ENCODE measurements around the gene SH2B2. TPM values are rescaled to one million over a fixed set of nuclear protein-coding genes. Genes with fewer than 3 reads are reported as not detected.

The SH2B2 gene
- polyA plus RNA-seq, 1 experiment, result 0.52 TPM

DNA sequence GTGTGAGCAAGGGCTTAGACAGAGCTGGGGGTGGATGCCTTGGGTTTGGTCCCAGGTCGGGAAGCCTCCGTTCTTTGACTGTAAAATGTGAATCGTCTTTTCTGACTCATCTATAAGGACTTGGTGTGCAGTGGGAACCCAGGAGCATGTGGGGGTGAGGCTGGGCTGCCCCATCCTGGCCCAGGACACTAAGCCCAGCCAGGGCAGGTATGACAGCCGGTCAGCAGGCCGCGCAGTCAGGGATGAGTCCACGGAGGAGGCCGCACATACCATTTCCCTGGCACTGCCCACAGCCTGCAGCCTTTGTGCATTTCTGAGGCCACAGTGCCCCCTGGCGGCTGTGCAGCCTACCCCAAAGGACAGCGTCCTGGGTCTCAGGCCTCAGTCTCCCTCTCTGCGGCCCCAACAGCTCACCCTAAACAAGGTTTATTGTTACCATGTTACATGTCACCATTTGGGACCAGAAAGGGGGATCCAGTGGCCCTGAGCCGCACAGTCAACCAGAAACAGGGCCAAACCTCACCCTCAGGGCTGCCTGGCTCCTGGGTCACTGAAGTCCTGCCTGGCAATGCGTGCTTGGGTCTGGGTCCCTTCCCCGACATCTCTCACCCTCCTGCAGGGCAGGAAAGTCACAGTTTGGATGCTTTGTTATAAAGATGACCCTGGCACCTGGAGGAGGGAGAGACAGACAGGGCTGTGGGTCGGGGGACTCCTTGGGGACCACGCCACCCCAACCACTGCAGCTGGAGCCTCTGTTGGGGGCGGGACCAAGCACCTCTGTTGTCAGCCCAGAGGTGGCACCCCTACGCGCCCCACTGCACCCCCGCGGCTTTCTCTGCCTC, 14.4 kb upstream of the SH2B2 start:
- POLR2A ChIA-PET, result no interaction called here
- TF ChIP-seq, protein P1, sequence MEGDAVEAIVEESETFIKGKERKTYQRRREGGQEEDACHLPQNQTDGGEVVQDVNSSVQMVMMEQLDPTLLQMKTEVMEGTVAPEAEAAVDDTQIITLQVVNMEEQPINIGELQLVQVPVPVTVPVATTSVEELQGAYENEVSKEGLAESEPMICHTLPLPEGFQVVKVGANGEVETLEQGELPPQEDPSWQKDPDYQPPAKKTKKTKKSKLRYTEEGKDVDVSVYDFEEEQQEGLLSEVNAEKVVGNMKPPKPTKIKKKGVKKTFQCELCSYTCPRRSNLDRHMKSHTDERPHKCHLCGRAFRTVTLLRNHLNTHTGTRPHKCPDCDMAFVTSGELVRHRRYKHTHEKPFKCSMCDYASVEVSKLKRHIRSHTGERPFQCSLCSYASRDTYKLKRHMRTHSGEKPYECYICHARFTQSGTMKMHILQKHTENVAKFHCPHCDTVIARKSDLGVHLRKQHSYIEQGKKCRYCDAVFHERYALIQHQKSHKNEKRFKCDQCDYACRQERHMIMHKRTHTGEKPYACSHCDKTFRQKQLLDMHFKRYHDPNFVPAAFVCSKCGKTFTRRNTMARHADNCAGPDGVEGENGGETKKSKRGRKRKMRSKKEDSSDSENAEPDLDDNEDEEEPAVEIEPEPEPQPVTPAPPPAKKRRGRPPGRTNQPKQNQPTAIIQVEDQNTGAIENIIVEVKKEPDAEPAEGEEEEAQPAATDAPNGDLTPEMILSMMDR (IDR thresholded peaks at IDR 0.05; ENCODE audit: low read depth, low read length), result peak; percentile 93
- no peak overlapping the region for H3K4me3 ChIP-seq (ENCODE audit: low read depth, low read length)

DNA sequence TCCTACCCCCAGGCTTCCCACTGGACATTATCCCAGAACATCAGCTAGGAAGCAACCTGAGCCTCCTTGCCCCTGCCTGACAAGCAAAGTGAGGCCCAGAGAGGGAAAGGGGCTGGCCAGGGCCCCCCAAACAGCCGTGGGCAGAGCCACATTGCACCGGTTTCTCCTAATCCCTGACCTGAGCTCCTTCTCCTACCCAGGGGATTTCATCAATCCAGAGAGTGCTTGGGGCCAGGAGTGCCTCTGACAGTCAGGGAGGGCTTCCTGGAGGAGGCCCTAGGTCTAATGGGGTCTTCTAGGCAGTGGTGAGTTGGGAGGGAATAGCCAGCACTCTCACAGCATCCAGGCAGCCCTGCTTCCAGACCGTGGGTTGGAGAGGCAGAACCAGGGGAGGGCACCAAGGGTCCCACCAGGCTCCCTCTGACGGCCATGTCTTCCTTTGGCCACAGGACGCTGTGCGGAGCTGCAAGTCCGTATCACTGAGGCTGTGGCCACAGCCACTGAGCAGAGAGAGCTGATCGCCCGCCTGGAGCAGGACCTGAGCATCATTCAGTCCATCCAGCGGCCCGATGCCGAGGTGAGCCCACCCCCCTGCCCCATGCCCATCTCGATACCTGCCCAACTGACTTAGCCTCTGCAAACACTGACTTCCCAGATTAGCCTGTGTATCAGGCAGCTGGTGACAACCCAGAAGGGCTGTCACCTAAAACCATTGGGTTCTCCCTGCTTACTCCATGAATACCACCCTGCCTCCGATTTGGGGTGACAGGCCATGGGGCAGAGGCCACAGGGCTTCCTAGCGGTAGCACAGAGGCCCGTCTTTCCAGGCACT, 13.5 kb upstream of the SH2B2 start:
- H3K27ac ChIP-seq (ENCODE audit: low read depth, low read length), result no peak overlapping the region
- POLR2A ChIA-PET, result no interaction called here
- DNase-seq (ENCODE audit: low read depth, low spot score), result no peak

More for the DNA sequence above, 14.4 kb upstream of the SH2B2 start:
- Histone ChIP-seq H3K27me3 (ENCODE audit: control insufficient read depth, insufficient read depth, low read length) (no peaks in the 10 kb centered on the region), H3K9me3 (ENCODE audit: control insufficient read depth, insufficient read depth, low read length) (no peaks in the 10 kb centered on the region), H3K27ac (ENCODE audit: low read depth, low read length) (no peak overlapping the region)
- CTCF ChIA-PET, result interaction anchor here (0.5 to 4.3 kb wide), 16 partner anchors 9 to 754 kb away, joined by 3 to 41 read pairs (median 4); partner anchors contain the start of gene PRKRIP1
- DNase-seq (ENCODE audit: low read depth, low spot score), result peak; percentile 41

DNA sequence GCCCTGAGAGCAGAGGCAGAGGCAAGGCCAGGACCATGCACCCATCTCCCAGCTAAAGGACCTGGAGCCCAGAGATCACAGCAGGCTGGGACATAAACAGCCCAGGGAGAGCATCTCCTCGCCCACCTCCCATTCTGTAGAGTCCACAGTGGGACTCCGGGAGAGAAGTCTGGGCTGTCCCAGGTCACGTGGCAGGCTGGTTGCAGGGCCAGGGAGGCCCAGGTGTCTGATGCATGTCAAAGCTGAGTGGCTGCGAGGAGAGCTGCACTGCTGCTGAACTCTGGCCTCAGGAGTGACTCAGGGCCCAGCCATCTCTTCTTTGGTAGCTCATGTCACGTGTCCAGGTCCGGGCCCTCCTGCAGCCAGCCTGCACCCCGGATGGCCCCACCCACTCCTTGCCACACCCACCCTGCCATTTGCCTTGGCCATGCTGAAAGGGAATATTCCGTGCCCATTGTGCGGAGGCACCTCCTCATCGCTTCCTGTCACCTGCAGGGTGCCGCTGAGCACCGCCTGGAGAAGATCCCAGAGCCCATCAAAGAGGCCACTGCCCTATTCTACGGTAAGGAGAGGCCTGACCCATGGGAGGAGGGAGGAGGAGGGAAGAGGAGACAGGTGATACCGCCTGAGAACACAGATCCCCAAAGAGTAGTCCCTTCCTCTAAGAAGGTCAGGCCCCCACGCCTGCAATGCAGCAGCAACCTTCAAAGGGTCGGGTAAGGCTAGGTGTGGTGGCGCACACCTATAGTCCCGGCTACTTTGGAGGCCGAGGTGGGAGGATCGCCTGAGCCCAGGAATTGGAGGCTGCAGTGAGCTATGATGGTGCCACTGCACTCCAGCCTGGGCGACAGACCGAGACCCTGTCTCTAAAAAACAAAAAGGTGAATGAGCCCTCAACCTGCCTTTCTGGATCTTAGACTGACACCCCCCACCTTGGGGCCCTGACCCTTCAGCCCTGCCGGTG, 12.6 kb upstream of the SH2B2 start:
- ChIA-PET POLR2A (no interaction called here), CTCF (interaction anchor here (0.7 to 4.3 kb wide), 6 partner anchors 37 to 736 kb away, joined by 3 to 41 read pairs (median 6); no protein-coding TSS in a partner anchor)
- peak; percentile 37 for DNase-seq (ENCODE audit: low read depth, low spot score)
- H3K4me3 ChIP-seq (ENCODE audit: low read depth, low read length), result no peak overlapping the region
- no peaks in the 10 kb centered on the region for H3K9me3 ChIP-seq (ENCODE audit: control insufficient read depth, insufficient read depth, low read length)
- TF ChIP-seq, protein P1 (IDR thresholded peaks at IDR 0.05; ENCODE audit: low read depth, low read length), result no peak
- no peak overlapping the region for H3K27ac ChIP-seq (ENCODE audit: low read depth, low read length)
- no peaks in the 10 kb centered on the region for H3K27me3 ChIP-seq (ENCODE audit: control insufficient read depth, insufficient read depth, low read length)

More for the DNA sequence above, 13.5 kb upstream of the SH2B2 start:
- no peak overlapping the region for H3K4me3 ChIP-seq (ENCODE audit: low read depth, low read length)
- TF ChIP-seq, protein P1 (IDR thresholded peaks at IDR 0.05; ENCODE audit: low read depth, low read length), result no peak
- CTCF ChIA-PET, result interaction anchor here (0.5 to 4.3 kb wide), 14 partner anchors 21 to 754 kb away, joined by 3 to 41 read pairs (median 4); partner anchors contain the start of gene PRKRIP1
- H3K9me3 ChIP-seq (ENCODE audit: control insufficient read depth, insufficient read depth, low read length), result no peaks in the 10 kb centered on the region
- no peaks in the 10 kb centered on the region for H3K27me3 ChIP-seq (ENCODE audit: control insufficient read depth, insufficient read depth, low read length)

DNA sequence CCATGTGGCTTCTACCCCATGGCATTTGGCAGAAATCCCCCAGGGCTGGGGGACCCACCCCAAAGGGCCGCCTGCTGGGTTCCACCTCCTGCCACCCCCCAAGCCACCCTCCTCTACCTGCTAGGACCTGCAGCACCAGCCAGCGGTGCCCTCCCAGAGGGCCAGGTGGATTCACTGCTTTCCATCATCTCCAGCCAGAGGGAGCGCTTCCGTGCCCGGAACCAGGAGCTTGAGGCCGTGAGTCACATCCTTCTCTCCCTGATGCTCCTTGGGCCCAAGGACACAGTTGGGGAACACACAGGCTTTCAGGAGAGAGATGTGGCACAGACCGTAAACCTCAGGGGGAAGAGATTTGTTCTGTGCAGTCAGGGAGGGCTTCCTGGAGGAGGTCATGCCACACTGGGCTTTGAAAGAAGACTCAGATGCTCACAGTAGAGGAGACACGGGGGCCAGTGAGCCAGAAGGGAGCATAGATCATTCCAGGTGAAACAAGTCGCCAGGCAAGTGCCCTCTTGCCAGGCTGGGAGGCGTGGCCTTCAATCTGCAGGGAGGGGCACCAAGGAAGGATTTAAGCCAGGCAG, 11.5 kb upstream of the SH2B2 start:
- POLR2A ChIA-PET, result no interaction called here
- H3K9me3 ChIP-seq (ENCODE audit: control insufficient read depth, insufficient read depth, low read length), result no peaks in the 10 kb centered on the region
- H3K27me3 ChIP-seq (ENCODE audit: control insufficient read depth, insufficient read depth, low read length), result no peaks in the 10 kb centered on the region
- CTCF ChIA-PET, result no interaction called here
- DNase-seq (ENCODE audit: low read depth, low spot score), result no peak
- no peak overlapping the region for H3K27ac ChIP-seq (ENCODE audit: low read depth, low read length)
- TF ChIP-seq, protein P1 (IDR thresholded peaks at IDR 0.05; ENCODE audit: low read depth, low read length), result no peak
- H3K4me3 ChIP-seq (ENCODE audit: low read depth, low read length), result no peak overlapping the region

Measured in AG04450 (cell line).